Placental pericyte (primary cell): ENCODE results near the gene TMEM240. TPM values are rescaled to one million over a fixed set of nuclear protein-coding genes. Genes with fewer than 3 reads are reported as not detected.

Experiments used
- total RNA-seq: library from RNA; depleted of rRNA; stranded (reverse); fragments of >200 nt; gene quantifications from 2 replicates; pipeline ENCODE4 v1.2.3, GENCODE V29; 2012

TMEM240 gene
- 4.4 and 4.8 TPM in 2 replicates for total RNA-seq

GRCh38 chr1:1540090-1540817, at the start of gene TMEM240:
Gene TMEM240 (minus strand): TSS chr1:1540624. CDS start chr1:1540346, 278 bp downstream.

GRCh38 chr1:1574721-1575537, 34.5 kb upstream of the TMEM240 start, which contains the start of gene SSU72:
Gene SSU72 (minus strand): TSS chr1:1574863. CDS start chr1:1574557, 306 bp downstream.

GRCh38 chr1:1511533-1512285, 28.7 kb downstream of the TMEM240 start, which contains the start of gene ATAD3A:
Gene ATAD3A (plus strand): TSS chr1:1512162. CDS start chr1:1512269, 107 bp downstream.

Other genes with a start within 250 kb of the TMEM240 start
- 37.2 and 53.4 TPM in 2 replicates for gene ACAP3, start 232.7 kb downstream of the TMEM240 start, total RNA-seq
- gene PUSL1, start 232.0 kb downstream of the TMEM240 start, total RNA-seq: 23.0 and 37.4 TPM in 2 replicates
- gene INTS11, start 216.0 kb downstream of the TMEM240 start, total RNA-seq: 83.8 and 94.6 TPM in 2 replicates
- gene CPTP, start 215.8 kb downstream of the TMEM240 start, total RNA-seq: 20.8 and 28.1 TPM in 2 replicates
- gene TAS1R3, start 209.3 kb downstream of the TMEM240 start, total RNA-seq: 0.14 and 1.3 TPM in 2 replicates
- gene DVL1, start 191.2 kb downstream of the TMEM240 start, total RNA-seq: 56.5 and 159 TPM in 2 replicates
- 342 and 367 TPM in 2 replicates for gene MXRA8, start 182.1 kb downstream of the TMEM240 start, total RNA-seq
- gene AURKAIP1, start 165.4 kb downstream of the TMEM240 start, total RNA-seq: 78.1 and 134 TPM in 2 replicates
- 96.1 and 129 TPM in 2 replicates for gene CCNL2, start 141.3 kb downstream of the TMEM240 start, total RNA-seq
- 51.9 and 91.8 TPM in 2 replicates for gene MRPL20, start 133.3 kb downstream of the TMEM240 start, total RNA-seq
- gene ANKRD65, start 119.3 kb downstream of the TMEM240 start, total RNA-seq: under 0.01 and 0.14 TPM in 2 replicates
- 5.9 and 7.9 TPM in 2 replicates for gene VWA1, start 104.9 kb downstream of the TMEM240 start, total RNA-seq
- gene ATAD3C, start 90.9 kb downstream of the TMEM240 start, total RNA-seq: under 0.01 TPM in 1 of 2 replicates, not detected in the other
- 26.9 and 34.1 TPM in 2 replicates for gene ATAD3B, start 68.9 kb downstream of the TMEM240 start, total RNA-seq
- 47.1 and 78.2 TPM in 2 replicates for gene ATAD3A, start 28.5 kb downstream of the TMEM240 start, total RNA-seq
- 91.5 and 111 TPM in 2 replicates for gene SSU72, start 34.2 kb upstream of the TMEM240 start, total RNA-seq
- gene FNDC10, start 59.5 kb upstream of the TMEM240 start, total RNA-seq: 3.4 and 3.5 TPM in 2 replicates
- gene MIB2, start 74.9 kb upstream of the TMEM240 start, total RNA-seq: 39.1 and 94.3 TPM in 2 replicates
- gene MMP23B, start 91.5 kb upstream of the TMEM240 start, total RNA-seq: 8.4 and 12.9 TPM in 2 replicates
- gene CDK11B, start 118.4 kb upstream of the TMEM240 start, total RNA-seq: 9.2 and 9.8 TPM in 2 replicates
- 41.1 and 51.4 TPM in 2 replicates for gene SLC35E2B, start 152.2 kb upstream of the TMEM240 start, total RNA-seq
- gene CDK11A, start 183.7 kb upstream of the TMEM240 start, total RNA-seq: 17.1 and 21.5 TPM in 2 replicates
- gene NADK, start 237.8 kb upstream of the TMEM240 start, total RNA-seq: 58.9 and 65.0 TPM in 2 replicates